GM18870 (cell line): ENCODE measurements around the gene CAMK2B.

Experiments
- ATAC-seq: cut with Tn5 transposase; IDR thresholded peaks from one replicate; pipeline ENCODE4 v1.9.1; 2021; ENCODE audit warnings: moderate library complexity; ENCODE audit not compliant: unreplicated experiment

CAMK2B gene

DNA sequence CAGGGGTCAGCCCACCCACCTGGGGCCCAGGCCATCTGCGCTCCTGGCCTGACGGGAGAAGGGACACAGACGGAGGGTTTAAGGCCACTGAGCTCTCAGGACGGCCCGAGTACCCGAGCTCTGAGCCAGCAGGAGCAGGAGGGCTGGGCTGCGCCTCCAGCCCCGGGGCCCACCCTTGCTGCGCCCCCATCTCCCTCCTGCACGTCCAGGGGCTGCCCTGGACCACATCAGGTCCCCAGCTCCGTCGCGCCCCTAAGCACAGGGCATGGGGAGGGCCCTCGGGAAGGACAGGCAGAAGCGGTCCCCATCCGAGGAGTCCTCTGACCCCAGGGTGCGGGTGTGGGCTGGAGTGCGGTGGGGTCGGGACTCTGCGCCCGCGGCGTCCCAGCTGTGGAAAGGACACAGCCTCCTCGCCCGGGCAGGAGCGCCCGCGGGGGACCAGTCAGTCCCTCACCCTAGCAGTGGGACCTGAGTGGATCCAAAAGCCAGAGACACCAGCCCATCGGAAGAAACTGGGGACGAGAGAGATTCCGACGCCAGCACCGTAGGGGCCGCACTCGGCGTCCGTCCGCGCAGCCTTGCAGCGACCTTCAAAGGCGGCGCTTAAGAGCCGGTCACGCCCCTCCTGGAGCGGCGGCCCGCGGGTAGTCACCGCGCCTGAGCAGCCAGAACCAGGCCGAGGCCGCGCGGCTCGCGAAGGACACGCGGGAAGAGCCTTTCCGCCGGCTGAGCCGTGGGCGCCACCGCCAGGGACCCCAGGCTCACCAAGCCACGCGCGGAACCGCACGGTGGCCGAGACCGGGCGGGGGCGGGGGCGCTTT, 15.9 kb downstream of the CAMK2B start:
- no peak for ATAC-seq

DNA sequence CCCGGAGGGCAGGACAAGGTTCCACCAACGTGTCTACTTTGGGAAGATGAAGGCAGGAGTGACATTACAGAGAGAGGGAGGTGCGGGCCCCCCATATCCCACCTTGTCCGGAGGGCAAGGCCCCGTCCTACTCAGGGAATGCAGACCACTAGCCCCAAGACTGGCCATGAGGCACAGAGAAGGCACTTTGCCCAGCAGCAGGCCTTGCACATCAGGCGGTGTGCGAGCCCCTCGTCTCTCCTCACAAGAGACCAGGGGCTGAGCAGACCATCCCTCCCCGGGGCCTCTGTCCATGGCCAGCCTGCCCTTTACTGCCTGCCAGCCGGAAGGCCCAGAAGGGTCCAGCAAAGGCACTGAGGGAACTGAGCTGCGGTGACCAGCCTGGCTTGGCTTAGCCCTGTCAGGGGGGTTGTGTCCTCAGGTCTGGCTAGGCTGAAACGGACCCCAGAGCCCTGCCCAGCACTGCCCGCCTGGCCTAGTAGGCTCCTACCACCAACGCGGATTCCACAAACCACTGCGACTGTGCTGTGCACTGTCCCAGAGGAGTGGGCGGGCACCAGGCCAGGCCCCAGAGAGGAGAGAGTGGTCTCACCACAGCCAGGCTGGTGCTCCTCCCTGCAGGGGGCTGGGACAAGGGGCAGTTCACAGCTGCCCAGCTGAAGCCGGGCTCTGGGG, 16.7 kb downstream of the CAMK2B start:
- no peak for ATAC-seq

DNA sequence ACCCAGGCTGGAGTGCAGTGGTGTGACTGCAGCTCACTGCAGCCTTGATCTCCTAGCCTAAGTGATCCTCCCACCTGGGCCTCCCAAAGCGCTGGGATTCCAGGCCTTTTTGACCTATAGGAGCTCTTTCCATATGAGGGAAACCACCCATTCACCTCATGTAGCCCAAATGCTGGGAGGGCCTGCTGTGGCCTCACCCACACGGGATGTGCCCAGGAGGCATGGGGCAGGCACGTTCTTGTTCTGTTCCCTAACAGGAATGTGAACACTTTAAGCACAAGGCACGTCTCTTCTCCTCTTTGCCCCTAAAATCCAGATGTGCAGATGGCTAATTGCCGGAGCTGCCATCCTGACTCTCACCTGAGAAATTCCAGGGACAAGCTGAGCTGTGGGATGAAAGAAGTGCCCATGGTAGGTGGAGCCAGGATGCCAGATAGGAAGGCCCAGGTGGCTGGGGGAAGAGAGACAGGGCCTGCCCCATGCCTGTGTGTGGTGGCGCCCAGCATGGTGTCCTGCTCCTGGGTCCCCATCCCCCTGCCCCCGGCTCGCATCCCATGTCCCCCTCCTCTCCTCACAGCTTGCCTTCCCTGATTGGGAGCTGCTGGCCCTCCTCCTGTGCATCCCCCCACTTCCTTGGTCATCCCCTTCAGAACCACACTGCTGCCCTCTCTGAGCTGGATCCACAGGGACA, 17.3 kb downstream of the CAMK2B start:
- no peak for ATAC-seq

DNA sequence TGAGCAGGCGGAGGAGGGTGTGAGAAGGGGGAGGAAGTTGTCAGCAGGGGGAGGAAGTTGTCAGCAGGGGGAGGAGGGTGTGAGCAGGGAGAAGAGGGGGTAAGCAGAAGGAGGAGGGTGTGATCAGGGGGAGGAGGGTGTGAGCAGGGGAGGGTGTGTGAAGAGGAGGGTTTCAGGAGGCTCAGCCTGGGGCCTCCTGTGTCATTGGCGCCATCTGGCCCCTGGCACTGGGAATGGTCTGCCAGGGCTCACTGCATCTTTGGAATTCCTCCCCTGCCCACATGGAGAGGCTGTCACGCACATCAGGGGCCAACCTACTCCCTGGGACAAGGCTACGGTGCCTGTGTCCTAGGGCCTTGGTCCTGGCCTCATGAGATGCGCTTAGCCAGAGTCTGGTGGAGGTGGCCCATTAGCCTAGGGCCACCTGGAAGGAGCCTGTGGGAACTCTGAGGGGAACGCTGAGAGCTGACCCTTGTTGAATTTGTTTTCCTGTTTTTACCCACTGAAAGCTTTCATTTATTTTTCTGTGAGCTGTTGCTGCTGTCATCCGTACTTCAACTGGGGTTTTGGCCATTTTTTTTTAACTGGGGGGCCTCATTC, 18.0 kb downstream of the CAMK2B start:
- ATAC-seq: no peak

DNA sequence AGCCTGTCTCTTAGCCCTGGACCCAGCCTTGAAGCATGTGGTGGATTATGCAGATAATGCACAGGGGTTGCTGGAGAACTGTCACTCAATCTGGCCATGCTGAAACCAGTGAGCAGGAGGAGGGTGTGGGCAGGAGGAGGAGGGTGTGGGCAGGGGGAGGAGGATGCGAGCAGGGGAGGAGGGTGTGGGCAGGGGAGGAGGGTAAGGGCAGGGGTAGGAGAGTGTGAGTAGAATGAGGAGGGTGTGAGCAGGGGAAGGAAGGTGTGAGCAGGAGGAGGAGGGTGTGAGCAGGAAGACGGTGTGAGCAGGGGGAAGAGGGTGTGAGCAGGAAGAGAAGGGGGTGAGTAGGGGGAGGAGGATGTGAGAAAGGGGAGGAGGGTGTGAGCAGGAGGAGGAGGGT, 18.8 kb downstream of the CAMK2B start:
- no peak for ATAC-seq

DNA sequence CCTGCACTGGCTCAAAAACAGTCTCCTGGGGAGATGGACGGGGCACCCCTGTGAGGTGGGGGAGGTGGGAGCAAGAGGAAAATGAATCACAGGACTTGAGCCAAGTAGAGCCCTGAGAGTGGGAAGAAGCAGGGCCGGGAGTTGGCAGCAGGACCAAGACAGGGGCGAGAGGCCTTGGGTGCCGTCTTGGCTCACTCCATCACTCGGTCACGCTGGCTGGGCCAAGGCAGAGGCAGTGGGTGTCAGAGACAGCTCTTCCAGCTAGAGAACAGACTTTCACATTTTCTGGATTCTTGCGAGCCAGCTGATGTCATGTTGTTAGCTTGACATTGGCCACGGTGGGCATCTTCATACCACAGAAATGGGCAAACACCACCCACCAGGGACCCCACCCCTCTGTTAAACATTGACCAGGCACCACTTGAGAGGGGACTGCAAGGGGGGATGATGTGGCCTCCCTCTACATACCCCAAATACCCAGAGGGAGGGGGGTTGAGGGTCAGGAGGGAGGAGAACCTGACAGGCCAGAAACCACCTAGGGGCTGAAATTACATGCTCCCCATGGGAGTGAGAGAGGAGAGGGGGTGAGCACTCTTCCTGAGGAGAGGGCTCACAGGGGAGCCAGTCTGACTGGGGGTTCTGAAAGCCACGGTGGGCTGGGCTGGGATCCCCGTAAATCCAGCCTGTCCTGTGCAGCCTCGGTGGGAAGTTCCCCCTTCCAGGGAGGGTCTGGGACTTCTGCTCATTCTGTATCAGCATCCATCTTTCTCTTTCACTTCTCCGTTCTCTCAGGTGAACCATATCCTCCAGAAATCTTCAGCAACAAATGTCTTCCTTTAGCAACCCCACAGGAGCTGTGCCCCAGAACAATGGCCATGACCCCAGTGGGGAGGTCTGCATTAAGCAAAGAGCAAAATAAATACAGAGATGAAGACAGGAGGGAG, 19.6 kb downstream of the CAMK2B start:
- no peak for ATAC-seq

DNA sequence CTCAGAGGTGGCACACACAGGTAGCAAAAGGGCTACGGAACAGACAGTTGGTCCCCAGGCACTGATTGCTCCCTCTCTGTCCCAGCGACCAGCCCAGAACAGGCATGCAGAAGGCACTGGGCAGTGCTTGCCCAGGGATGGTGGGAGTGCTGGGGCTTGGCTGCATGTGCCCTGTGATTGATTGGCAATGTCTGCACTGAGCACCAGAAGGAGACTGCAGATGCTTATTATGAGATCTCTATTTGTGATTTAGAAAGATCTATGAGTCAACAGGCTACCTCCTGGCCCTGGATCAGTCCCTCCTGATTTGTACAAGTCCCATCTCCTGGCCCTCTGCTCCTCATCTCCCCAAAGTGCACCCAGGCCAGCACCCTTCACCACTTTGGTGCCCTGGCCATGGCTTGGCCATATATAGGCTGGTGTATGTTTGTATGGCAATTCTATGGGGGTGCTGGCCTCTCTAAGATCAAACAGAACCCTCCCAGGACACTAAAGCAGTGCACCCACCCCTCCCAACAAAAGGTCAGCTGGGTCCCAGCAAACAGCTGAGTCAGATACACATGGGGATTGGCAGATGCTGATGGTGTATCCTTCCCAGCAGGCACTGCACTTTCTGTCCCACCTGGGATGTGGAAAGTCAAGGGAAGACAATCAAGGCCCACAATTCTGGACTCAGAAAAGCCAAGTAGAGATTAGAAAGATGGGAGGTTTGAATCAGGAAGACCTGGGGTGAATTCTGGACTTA, 30.9 kb downstream of the CAMK2B start:
- ATAC-seq: no peak

DNA sequence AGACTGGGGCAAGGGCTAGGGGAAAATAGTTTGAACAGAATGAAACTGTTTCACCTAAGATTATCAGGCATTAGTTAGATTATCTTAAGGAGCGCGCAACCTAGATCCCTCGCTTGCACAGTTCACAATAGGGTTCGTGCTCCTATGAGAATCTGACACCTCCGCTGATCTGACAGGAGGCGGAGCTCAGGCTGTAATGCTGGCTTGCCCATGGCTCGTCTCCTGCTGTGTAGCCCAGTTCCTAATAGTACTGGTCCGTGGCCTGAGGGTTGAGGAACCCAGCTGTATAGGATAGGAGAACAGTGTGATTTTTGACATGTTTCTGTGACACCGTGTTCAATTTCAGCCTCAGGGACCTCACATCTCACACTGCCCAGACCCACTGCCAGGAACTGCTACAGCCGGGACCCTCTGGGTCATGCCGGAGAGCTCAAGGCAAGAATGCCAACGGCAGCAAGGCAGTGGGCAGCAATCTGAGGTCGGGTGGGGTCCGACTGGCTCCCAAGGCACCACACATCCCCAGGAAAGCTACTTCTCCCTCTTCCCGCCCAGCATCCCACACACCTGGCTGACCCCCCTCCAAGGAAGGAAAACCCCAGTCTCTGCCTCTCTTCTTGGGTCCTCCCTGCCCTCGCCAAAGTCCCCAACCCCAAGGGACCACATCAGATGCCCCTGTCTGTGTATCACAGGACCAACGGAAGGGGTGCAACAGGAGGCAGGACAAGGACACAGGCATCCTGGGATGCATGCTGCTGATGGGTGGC, 31.7 kb downstream of the CAMK2B start:
- no peak for ATAC-seq

DNA sequence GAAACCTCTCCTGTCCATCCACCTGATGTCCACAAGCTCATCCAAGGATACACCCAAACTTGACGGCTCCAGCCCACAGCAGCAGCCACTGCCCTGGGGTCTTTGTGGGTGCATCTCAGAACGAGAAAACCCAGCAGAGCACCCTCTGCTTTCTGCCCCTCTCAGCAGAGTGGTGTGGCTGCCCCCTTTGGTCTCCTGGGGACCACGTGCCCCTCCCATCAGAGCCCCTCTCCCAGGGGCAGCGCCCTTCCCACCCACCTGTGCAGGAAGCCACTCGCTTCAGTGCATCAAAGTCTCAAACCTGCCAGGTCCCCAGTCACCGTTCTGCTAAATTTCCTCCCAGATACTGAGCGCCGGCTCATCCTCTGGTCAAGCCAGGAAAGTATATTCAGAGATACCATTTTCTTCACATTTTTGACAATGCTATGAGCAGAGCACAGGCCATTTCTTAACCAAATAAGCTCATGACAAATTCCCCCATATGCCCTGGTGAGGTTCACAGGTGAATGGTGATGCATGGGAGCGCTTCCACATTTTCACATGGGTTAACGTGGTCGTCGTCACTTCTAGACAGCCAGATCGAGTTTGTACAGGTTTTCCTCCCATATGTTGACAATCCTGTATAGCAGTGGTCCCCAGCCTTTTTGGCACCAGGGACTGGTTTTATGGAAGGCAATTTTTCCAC, 32.4 kb downstream of the CAMK2B start:
- no peak for ATAC-seq

DNA sequence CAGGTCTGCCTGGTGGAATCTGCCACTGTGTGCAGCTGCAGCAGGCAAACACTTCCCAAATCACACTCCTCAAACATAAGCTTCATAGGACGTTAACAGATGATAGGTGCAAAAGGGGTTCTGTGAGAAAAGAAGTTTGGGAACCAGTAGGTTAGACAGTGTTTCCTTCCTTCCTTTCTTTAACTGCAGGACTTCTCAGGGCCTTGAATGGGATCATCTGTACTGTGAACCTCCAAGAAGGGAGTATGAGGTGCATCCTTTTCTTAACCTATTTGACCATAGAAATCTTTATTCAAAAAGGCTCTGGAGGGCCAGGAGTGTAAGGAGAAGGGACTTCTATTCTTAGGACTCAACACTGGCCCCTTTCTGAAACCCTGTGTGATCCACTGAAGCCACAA, 33.0 kb downstream of the CAMK2B start:
- no peak for ATAC-seq

DNA sequence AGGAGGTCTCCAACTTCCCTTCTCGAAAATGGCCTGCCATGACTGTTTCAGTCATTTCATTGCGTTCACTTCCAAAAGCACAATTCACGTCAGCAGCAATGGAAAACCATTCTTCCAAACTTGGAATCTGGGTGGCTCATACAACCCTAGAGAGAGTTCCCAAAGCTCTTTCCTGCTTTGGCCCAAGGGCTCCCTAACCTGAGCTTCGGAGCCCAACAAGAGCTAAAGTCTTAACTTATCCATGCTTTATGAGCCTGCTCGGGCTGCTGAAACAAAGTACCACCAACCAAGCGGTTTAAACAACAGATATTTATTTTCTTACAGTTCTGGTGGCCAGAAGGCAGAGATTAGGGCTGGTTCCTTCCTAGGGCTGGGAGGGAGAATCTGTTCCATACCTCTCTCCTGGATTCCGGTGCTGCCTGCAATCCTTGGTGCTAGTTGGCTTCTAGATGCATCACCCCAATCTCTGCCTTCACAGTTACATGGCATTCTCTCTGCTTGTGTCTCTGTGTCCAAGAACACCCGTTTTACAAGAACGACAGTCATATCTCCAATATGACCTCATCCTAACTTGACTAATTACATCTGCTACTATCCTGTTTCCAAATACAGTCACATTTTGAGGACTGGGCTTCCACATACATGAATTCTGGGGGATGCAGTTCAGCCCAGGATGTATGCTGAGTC, 33.5 kb downstream of the CAMK2B start:
- no peak for ATAC-seq

DNA sequence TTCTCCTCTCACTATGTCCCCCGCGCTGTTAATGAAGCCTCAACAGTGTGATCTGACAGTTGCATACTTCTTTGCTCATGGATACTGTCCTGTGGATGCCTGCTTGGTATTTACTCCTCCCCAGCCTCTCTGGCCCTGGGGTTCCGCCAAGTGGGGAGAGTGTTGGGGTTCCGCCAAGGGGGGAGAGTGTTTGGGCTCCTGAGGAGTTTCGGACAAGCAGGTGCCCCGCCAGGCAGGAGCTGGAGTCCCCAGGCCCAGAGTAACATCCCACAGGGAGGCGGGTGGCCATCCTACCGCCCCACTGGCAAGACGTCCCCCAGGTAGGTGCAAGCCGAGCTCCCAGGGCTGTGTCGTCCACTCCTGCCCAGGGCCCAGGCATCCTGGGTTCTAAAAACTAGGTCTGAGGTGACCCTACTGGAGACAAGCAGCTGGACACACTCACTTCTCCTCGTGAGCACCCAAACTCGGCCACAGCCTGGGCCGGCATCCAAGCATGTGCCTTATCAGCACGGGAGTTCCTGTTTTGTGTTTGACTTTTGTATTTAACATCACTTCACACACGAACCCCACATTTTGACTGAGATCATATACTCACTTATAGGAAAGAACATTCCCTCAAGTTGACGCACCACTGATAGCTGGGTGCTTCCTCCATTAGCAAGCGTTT, 34.2 kb downstream of the CAMK2B start:
- no peak for ATAC-seq

DNA sequence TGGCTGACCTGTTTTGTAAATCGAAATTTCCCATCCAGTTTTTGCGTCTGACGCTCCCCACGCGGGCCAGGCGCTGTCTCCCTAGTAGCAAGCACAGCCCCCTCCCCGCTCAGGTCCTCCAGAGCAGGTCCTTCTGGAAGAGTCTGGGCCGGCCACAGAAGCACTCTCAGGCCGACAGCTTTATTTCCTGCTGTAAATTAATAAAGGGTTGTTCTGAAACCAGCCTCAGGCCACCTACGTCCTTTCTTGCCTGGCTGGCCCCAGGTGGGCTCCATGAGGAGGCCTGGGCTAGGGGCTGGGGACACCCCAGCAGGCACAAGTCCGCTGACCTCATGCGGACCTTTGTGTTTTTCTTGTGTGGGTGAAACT, 35.2 kb downstream of the CAMK2B start:
- no peak for ATAC-seq

DNA sequence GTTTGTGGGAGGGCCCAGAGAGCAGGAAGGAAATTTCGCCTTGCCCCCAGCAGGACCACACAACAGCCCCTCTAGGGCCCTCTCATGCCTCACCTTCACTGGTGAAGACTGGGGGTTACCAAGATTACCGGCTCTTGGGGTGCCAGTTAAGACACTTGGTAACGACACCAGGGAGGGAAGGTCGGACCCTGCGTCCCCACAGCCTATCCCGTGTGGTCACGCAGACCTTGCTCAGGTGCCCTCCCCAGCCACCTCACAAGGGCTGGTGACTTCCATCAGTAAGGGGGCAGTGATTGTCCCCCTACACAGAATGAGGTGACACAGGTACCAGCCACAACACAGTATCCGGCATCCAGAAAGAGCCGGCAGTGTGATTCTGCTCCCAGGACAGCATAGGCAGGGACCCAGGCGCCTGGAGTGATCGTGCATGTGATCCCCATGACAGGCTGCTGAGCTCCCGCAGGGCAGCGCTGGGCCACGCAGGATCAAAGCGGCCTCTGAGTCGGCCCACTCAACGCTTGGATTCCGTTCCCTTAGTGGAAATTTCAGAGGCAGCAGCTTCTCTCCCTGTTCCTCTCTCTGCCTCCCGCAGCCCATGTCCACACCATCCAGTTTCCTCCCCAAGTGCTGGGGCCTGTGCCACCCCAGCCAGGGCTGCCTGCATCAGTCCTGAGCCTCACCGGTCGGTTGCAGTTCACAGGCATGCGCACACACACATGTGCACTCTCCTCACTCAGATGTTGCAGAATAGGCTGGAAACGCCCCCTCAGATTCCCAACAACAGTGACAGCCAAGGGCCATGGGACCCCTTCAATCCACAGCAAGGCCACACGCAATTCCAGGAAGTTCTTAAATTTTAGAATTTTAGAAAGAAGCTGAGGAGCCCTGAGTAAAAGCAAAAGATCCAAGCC, 35.8 kb downstream of the CAMK2B start:
- no peak for ATAC-seq

DNA sequence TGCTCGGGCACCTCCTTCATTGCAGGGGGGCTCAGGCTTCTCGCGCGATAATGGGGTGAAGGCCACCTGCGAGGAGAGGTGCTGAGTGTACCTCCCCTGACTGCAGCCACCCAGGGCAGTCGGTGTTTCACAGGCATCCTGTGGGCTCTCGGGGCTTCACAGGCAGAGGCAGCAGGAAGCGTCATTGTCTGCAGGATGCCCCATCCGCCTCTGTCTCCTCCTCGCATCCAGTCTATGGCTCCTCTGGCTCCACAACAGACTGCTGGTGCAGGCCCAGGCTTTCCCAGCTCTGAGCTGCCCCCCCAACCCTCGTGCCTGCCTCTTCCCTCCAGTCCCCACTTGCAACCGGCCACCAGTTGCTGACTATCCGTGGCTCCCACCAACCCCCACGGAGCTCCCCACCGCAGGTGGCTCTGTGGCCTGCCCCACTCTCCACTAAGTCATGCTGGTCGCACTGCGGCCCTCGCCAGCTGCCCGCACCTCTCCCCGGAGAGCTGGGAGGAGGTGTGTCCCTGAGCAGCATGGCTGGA, 36.5 kb downstream of the CAMK2B start:
- no peak for ATAC-seq

DNA sequence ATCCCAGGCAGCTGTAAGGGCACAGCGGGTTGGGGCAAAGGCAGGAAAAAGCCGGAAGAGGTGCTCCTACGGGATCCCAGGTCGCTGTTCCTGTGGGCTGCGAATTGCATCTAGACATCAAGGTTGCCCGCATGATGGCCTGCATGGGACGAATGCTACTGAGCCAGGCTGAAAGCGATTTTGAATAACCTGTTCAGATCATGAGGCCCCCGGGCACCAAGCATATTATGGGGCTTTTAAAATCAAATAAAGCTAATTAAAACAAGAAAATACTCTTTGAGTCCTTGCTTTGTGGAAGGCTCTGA, 37.1 kb downstream of the CAMK2B start:
- ATAC-seq: no peak
